DMS153 treated with DMSO at 0.1 percent for 48 hours (cell line): ENCODE data around the gene SORCS3.
"Not testable (repeated sequence)": the region's sequence is repeated elsewhere in the genome, so short reads cannot be mapped to it uniquely, and the experiment has no call there.

Experiments
- DNase-seq: peaks from one replicate; lab custom pipeline; 2025; ENCODE audit not compliant: unreplicated experiment; lab: John Stamatoyannopoulos, UW

Gene SORCS3

GRCh38 chr10:104689105-104689504 lies 48.0 kb downstream of the SORCS3 start:
- no peak for DNase-seq

DNA sequence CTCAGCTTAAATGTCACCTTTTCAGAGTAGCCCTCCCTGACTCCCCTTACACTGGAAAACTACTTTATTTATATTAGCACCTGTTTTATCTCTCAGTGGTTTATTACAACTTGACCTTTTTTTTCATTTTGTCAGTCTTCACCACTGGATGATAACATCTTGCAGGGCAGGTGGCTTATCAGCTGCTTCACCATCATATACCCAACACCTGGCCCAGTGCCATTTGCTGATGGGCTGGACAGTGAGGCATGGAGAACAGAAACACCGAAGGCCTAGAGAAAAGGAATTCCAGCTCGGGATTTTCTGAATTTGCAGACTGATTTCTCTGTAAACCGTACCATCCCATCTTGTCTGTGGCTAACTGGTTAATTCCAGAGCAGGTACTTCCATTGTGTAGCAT lies 48.5 kb downstream of the SORCS3 start:
- no peak for DNase-seq

- DNase-seq: no peak
Measured at GRCh38 chr10:104690101-104690500, 49.0 kb downstream of the SORCS3 start.

- DNase-seq: no peak
Measured at GRCh38 chr10:104690959-104691358, 49.9 kb downstream of the SORCS3 start.

- no peak for DNase-seq
Measured at GRCh38 chr10:104694074-104694473, 53.0 kb downstream of the SORCS3 start.

- not testable (repeated sequence) for DNase-seq
Measured at GRCh38 chr10:104703262-104703661, 62.2 kb downstream of the SORCS3 start.

DNA sequence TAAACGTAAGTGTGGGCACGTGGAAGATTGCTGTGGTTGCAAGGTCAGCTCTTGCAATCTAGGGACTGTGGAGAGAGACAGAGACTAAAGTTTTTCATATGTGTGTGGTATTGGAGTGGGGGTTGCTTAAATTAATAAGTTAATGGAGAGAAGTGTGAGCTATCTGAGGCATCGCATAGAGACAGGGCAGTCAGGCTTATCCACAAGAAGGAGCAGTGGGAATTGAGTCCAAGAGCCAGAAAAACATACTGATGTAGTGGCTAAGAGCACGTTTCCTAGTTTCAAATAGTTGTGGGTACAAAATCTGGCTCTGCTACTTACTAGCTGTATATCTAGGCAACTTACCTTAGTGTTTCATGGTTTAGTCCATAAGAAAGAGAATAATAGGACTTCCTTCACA lies 65.8 kb downstream of the SORCS3 start:
- no peak for DNase-seq

GRCh38 chr10:104707602-104708459 lies 66.7 kb downstream of the SORCS3 start:
- DNase-seq: peak; percentile 57

- no peak for DNase-seq
Measured at GRCh38 chr10:104711302-104711721, 70.2 kb downstream of the SORCS3 start.

GRCh38 chr10:104730593-104730992 lies 89.5 kb downstream of the SORCS3 start:
- not testable (repeated sequence) for DNase-seq

DNA sequence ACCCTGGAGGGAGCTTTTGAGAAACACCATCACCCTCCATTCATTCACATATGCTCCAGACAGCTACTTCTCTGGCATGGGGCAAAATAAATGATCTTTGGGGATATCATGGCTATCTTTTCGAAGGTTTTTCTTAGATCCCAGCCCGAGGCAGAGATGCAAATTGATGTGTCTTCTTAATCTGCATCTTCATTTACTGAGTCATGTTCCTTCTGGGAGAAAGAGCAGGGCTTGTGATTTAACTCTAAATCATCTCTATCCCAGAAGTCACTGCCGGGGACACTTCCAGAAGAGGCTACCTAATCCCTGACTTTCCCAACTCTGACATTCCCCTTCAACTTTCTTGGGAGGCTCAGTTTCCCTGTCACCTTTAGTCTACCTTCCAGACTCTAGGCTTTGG lies 90.1 kb downstream of the SORCS3 start:
- no peak for DNase-seq

- no peak for DNase-seq
Measured at GRCh38 chr10:104732222-104732621, 91.1 kb downstream of the SORCS3 start.

DNA sequence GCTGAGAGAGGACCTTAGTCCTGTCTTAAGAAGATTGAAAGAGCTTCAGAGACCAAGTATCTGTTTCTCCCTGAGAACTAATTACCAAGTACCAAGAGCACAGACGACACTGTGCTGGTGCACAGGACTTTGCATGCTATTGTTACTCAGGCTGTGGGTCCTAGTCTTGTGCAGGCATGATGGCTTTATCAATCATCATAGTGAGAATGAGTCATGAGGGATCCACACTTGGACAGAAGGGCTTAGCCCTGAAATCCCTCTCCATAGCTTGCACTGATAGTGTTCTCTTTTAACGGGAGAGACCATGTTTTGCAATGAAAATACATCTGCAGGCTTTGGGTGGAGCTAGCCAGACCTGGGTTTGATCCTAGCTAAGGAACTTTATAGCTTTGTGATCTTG lies 93.3 kb downstream of the SORCS3 start:
- no peak for DNase-seq

GRCh38 chr10:104735036-104735756 lies 94.1 kb downstream of the SORCS3 start:
- DNase-seq: no peak

- DNase-seq: no peak
Measured at GRCh38 chr10:104735757-104736391, 94.8 kb downstream of the SORCS3 start.

DNA sequence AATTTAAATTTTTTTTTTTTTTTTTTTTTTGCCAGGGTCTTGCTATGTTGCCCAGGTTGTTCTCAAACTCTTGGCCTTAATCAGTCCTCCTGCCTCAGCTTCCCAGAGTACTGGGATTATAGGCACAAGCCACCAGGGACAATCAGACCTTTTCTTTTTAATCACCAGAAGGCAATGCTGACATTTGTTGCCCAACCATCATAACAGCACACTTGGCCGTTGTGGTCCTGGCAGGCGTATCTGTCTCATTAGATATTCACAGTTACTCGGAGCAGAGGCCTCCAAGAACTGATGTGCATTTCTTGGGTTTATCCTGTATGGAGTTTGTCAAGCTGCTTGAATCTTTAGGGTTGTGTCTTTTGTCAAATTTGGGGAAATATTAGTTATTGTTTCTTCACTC lies 100.0 kb downstream of the SORCS3 start:
- DNase-seq: no peak

DNA sequence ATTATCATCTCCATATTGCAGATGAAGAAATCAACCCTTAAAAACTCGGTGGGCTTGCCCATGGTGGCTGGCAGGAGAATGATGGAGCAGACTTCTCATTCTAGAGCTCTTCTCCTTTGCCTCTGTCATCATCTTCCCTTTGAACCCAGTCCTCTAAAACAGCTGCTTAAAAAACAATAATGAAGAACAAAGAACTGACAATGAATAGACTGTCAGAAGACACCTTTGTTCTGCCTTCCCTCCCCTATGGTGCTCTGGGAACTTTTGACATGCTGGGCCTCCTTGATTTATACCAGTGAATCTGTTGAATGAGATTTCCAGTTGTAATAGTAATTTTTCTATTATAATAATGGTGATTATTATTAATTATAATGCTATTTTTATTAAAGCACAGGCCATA lies 103.0 kb downstream of the SORCS3 start:
- DNase-seq: no peak

GRCh38 chr10:104750291-104750690 lies 109.2 kb downstream of the SORCS3 start:
- DNase-seq: no peak

- no peak for DNase-seq
Measured at GRCh38 chr10:104762793-104763192, 121.7 kb downstream of the SORCS3 start.

DNA sequence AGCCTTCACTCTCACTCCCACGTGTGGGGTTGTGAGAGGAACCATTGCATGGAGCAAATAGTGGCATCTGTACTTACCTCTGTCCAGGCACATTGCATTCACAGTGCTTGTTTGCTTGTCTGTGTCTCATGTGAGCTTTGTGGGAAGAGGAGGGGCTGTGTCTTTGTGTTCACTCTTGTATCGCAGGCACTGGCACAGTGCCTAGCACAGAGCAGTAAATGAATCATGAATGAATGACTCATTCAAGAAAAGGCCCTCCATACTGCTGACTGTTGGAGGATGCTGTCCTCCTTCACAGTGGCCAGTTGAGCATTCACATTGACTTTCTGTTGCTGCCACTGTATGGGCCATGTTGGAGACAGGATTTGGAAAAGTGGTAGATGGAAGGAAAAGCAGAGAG lies 125.3 kb downstream of the SORCS3 start:
- DNase-seq: no peak

- DNase-seq: no peak
Measured at GRCh38 chr10:104767282-104767681, 126.2 kb downstream of the SORCS3 start.

- DNase-seq: no peak
Measured at GRCh38 chr10:104767745-104768144, 126.7 kb downstream of the SORCS3 start.
